Thyroid gland (tissue), 4 donors: Measurements from ENCODE around the gene MTRF1L. TPM values are rescaled to one million over a fixed set of nuclear protein-coding genes. Genes with fewer than 3 reads are reported as not detected.

Source experiments
- DNase-seq, 2 donors: peaks; one replicate each; pipeline ENCODE4 v3.0.0-alpha.2; 2019
- H3K27ac ChIP-seq, 3 donors: fragments of 200-600 bp; sonication (generic); 1 replicate in 2 of 3; 2 replicates in 1 of 3; pipeline ENCODE4 v1.5.1; 2016 to 2019; ENCODE audit warnings: mild to moderate bottlenecking in 1 of 3, moderate library complexity in 1 of 3
- H3K27me3 ChIP-seq: fragments of 200-600 bp; sonication (generic); one replicate; pipeline ENCODE4 v1.5.1; 2019
- H3K36me3 ChIP-seq, 2 donors: fragments of 200-600 bp; sonication (generic); one replicate each; pipeline ENCODE4 v1.5.1; 2016 to 2019
- H3K4me1 ChIP-seq, 2 donors: fragments of 200-600 bp; sonication (generic); one replicate each; pipeline ENCODE4 v1.5.1; 2017 to 2019
- H3K4me3 ChIP-seq, 3 donors: fragments of 200-600 bp; sonication (generic); replicated peaks in 1 of 3; 1 replicate in 2 of 3; 2 replicates in 1 of 3; pipeline ENCODE4 v1.5.1; 2016; ENCODE audit warnings: mild to moderate bottlenecking in 1 of 3
- H3K9me3 ChIP-seq: fragments of 200-600 bp; sonication (generic); one replicate; pipeline ENCODE4 v1.5.1; 2017
- CTCF ChIP-seq, 6 experiments: fragments of 200-600 bp in 3 of 6; fragments of 450-650 bp in 3 of 6; sonication (generic) in 3 of 6; IDR thresholded peaks; one replicate each; pipeline ENCODE4 v1.5.1; 2016 to 2019; ENCODE audit warnings: antibody characterized with exemption in 6 of 6, mild to moderate bottlenecking in 2 of 6, inconsistent platforms in 1 of 6, moderate library complexity in 1 of 6
- POLR2A ChIP-seq, 2 donors: fragments of 450-650 bp; IDR thresholded peaks; one replicate each; pipeline ENCODE4 v1.6.1; 2017; ENCODE audit warnings: antibody characterized with exemption in 2 of 2, mild to moderate bottlenecking in 2 of 2, moderate library complexity in 1 of 2
- WGBS, 2 donors: methylation state at CpG; one replicate each; pipeline ENCODE4 v1.1.5; 2017; 5-methylcytosine and 5-hydroxymethylcytosine counted together
- intact Hi-C: fragments of 100-400 bp; cut with DNase I; formaldehyde crosslinking; loops from one replicate; pipeline ENCODE4 v1.15.1; 2023
- total RNA-seq, 4 donors: library from RNA; depleted of rRNA; stranded (reverse); fragments of >200 nt; gene quantifications; one replicate each; pipeline ENCODE4 v1.2.3, GENCODE V29; 2016

Gene MTRF1L
- total RNA-seq, 4 donors from 2014 or later = 15.7 to 23.8 (median 17.6) TPM

GRCh38 chr6:153023977-153024708 is 21.6 kb upstream of the MTRF1L start:
- DNase-seq = peak; percentile 18 to 23
- Histone ChIP-seq H3K27me3 (no peaks in the 10 kb centered on the region), H3K27ac (no peak overlapping the region), H3K9me3 (no peaks in the 10 kb centered on the region), H3K36me3 (no peaks in the 10 kb centered on the region), H3K4me3 (no peak overlapping the region), H3K4me1 (no peaks in the 10 kb centered on the region)
- TF ChIP-seq POLR2A (IDR thresholded peaks at IDR 0.05) (no peak), CTCF (IDR thresholded peaks at IDR 0.05) (peak; percentile 39 to 79 (median 58))
- 48 to 52% methylated on average over 6 of the region's 6 CpGs for WGBS, 2 donors
- intact Hi-C loops = loop anchor here (5.0 kb wide), 1 partner anchor 162 kb away; no protein-coding TSS in a partner anchor

- H3K36me3 ChIP-seq = no peaks in the 10 kb centered on the region
- no peaks in the 10 kb centered on the region for H3K4me1 ChIP-seq
- WGBS, 2 donors = 94 to 97% methylated on average over 3 of the region's 3 CpGs
- no peak overlapping the region for H3K4me3 ChIP-seq
- intact Hi-C loops = no loop called here
- DNase-seq = no peak
- no peak overlapping the region for H3K27ac ChIP-seq
- TF ChIP-seq POLR2A (IDR thresholded peaks at IDR 0.05) (no peak), CTCF (IDR thresholded peaks at IDR 0.05) (no peak)
- H3K9me3 ChIP-seq = no peaks in the 10 kb centered on the region
- no peaks in the 10 kb centered on the region for H3K27me3 ChIP-seq
Observed at GRCh38 chr6:153018355-153018754, 15.8 kb upstream of the MTRF1L start.

GRCh38 chr6:153016846-153017245 is 14.3 kb upstream of the MTRF1L start:
- TF ChIP-seq CTCF (IDR thresholded peaks at IDR 0.05) (no peak), POLR2A (IDR thresholded peaks at IDR 0.05) (no peak)
- intact Hi-C loops = no loop called here

GRCh38 chr6:153015094-153015640 is 12.7 kb upstream of the MTRF1L start:
- 94% methylated on average over 4 of the region's 4 CpGs for WGBS, 2 donors
- DNase-seq = no peak
- Histone ChIP-seq H3K4me3 (no peak overlapping the region), H3K36me3 (no peaks in the 10 kb centered on the region), H3K27me3 (no peaks in the 10 kb centered on the region), H3K4me1 (no peaks in the 10 kb centered on the region), H3K9me3 (no peaks in the 10 kb centered on the region), H3K27ac (no peak overlapping the region)
- intact Hi-C loops = no loop called here
- TF ChIP-seq CTCF (IDR thresholded peaks at IDR 0.05) = no peak
- no peak for TF ChIP-seq POLR2A (IDR thresholded peaks at IDR 0.05)

More at GRCh38 chr6:153016846-153017245, 14.3 kb upstream of the MTRF1L start:
- H3K27ac ChIP-seq = no peak overlapping the region
- no peaks in the 10 kb centered on the region for H3K4me1 ChIP-seq
- 88 to 93% methylated on average over 3 of the region's 3 CpGs for whole genome bisulfite sequencing, 2 donors
- H3K36me3 ChIP-seq = no peaks in the 10 kb centered on the region
- H3K27me3 ChIP-seq = no peaks in the 10 kb centered on the region
- no peaks in the 10 kb centered on the region for H3K9me3 ChIP-seq
- no peak for DNase-seq
- H3K4me3 ChIP-seq = no peak overlapping the region

- Histone ChIP-seq H3K36me3 (no peaks in the 10 kb centered on the region), H3K27ac (no peak overlapping the region), H3K27me3 (no peaks in the 10 kb centered on the region), H3K4me1 (no peaks in the 10 kb centered on the region), H3K4me3 (no peak overlapping the region), H3K9me3 (no peaks in the 10 kb centered on the region)
- intact Hi-C loops = no loop called here
- no peak for TF ChIP-seq CTCF (IDR thresholded peaks at IDR 0.05)
- TF ChIP-seq POLR2A (IDR thresholded peaks at IDR 0.05) = no peak
- WGBS, 2 donors = 69 to 70% methylated on average over 2 of the region's 2 CpGs
- no peak for DNase-seq
Observed at GRCh38 chr6:153013438-153013837, 10.9 kb upstream of the MTRF1L start.
